Activated CD4-positive, alpha-beta T cell treated with anti-CD3 and anti-CD28 coated beads, Interleukin-2, amount 50 U/mL, for 4 hours (primary cell): ENCODE data around the gene KIF13A.

Experiments
- DNase-seq, 2 experiments: peaks; one replicate each; pipeline ENCODE4 v3.0.0-alpha.2; 2020

Gene KIF13A

GRCh38 chr6:17712576-17712975 is 274.9 kb downstream of the KIF13A start:
- DNase-seq = no peak

GRCh38 chr6:17710331-17710730 is 277.1 kb downstream of the KIF13A start:
- DNase-seq = no peak

- DNase-seq = no peak
Measured at GRCh38 chr6:17709476-17709875, 278.0 kb downstream of the KIF13A start.
